Body of pancreas (tissue), 4 donors: ENCODE results near the gene KBTBD3.

ENCODE experiments used
- POLR2A ChIP-seq, 3 donors: fragments of 450-650 bp; IDR thresholded peaks; one replicate each; pipeline ENCODE4 v1.6.1; 2016; ENCODE audit warnings: antibody characterized with exemption in 3 of 3, mild to moderate bottlenecking in 2 of 3
- TF ChIP-seq, protein P1 (sequence below), 7 experiments: fragments of 450-650 bp in 4 of 7; fragments of 200-600 bp in 3 of 7; sonication (generic) in 3 of 7; IDR thresholded peaks; one replicate each; pipeline ENCODE4 v1.5.1; 2016 to 2019; ENCODE audit warnings: antibody characterized with exemption in 7 of 7

DNA sequence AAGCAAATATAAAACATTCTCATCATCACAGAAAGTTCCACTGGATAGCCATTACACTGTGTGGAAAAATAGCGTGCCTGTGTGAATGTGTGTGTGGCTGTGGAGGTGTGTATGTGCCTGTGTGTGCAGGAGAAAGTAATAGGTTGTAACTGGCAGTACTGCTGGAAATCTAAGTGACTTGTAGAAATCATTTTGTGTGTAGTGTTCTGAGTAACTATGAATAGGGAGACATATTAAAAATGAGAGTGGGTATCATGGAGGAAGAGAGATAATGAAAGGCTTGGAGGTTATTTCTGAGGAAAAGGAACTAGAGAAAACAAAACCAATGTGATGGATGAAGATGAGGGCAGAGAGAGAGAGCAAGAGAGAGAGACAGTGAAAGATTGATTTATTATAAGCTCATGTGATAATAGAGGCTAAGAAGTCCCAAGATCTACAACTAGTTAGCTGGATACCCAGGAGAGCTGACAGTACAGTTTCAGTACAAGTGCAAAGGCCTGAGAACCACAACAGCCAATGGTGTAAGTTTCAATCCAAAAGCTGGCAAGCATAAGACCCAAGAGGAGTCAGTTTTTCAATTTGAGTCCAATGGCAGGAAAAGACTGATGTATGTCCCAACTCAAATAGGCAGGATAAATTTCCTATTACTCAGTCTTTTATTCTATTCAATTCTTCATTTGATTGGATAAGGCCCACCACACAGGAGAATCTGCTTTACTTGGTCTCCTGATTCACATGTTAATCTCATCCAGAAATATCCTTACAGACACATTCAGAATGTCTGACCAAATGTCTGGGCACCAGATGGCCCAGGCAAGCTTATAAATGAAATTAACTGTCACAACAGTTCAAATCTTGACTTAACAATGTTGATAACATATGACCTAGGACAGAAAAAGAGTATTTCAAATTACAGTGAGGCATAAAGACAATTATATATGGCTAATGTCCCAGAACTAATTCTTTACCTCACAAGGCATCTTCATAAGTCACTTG is 14.9 kb downstream of the KBTBD3 start:
- TF ChIP-seq, protein P1, sequence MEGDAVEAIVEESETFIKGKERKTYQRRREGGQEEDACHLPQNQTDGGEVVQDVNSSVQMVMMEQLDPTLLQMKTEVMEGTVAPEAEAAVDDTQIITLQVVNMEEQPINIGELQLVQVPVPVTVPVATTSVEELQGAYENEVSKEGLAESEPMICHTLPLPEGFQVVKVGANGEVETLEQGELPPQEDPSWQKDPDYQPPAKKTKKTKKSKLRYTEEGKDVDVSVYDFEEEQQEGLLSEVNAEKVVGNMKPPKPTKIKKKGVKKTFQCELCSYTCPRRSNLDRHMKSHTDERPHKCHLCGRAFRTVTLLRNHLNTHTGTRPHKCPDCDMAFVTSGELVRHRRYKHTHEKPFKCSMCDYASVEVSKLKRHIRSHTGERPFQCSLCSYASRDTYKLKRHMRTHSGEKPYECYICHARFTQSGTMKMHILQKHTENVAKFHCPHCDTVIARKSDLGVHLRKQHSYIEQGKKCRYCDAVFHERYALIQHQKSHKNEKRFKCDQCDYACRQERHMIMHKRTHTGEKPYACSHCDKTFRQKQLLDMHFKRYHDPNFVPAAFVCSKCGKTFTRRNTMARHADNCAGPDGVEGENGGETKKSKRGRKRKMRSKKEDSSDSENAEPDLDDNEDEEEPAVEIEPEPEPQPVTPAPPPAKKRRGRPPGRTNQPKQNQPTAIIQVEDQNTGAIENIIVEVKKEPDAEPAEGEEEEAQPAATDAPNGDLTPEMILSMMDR (IDR thresholded peaks at IDR 0.05) = no peak
- TF ChIP-seq POLR2A (IDR thresholded peaks at IDR 0.05) = no peak
